Spleen (tissue), 7 donors: ENCODE results near the gene ECEL1.

Source experiments
- CTCF ChIP-seq, 11 experiments: fragments of 200-600 bp in 7 of 11; fragments of 450-650 bp in 4 of 11; sonication (generic) in 4 of 11; IDR thresholded peaks in 8 of 11; conservative IDR thresholded peaks in 3 of 11; 1 replicate in 7 of 11; 2 replicates in 4 of 11; pipeline versions ENCODE4 v1.4.0 to v1.8.0; 2016 to 2021; ENCODE audit warnings: antibody characterized with exemption in 11 of 11, inconsistent platforms in 4 of 11, mild to moderate bottlenecking in 1 of 11
- POLR2A ChIP-seq, 3 donors: fragments of 450-650 bp; IDR thresholded peaks; one replicate each; pipeline ENCODE4 v1.5.1; 2017; ENCODE audit warnings: antibody characterized with exemption in 3 of 3, mild to moderate bottlenecking in 1 of 3
- POLR2AphosphoS5 ChIP-seq, 3 donors: sonication (generic); formaldehyde crosslinking; IDR thresholded peaks; one replicate each; pipeline ENCODE4 v1.5.1; 2017; ENCODE audit warnings: antibody characterized with exemption in 3 of 3
- donor health status: DM: no; HTN: no; CAD: no; lungs with moderate emphysema.
- donor health status: DM: no; HTN: no; CAD: no.
- donor health status: DM: no; HTN: no; CAD: no.

- no peak for TF ChIP-seq CTCF (IDR thresholded peaks at IDR 0.05 in 8 of 11, conservative IDR thresholded peaks at IDR 0.05 in 3 of 11)
- no peak for TF ChIP-seq POLR2AphosphoS5 (IDR thresholded peaks at IDR 0.05)
- TF ChIP-seq POLR2A (IDR thresholded peaks at IDR 0.05) = no peak
Observed at GRCh38 chr2:232481322-232482140, 6.1 kb downstream of the ECEL1 start.
